H1 (cell line): ENCODE measurements around the gene ZNF496. TPM values are rescaled to one million over a fixed set of nuclear protein-coding genes. Genes with fewer than 3 reads are reported as not detected.

ENCODE experiments used
- CTCF ChIA-PET: fragments of 300-600 bp; sonication (Branson Sonifier 250); formaldehyde crosslinking; loops from one replicate; lab custom pipeline; 2021; ENCODE audit not compliant: partially characterized antibody; lab: Charles Lee
- POLR2A ChIA-PET: fragments of 300-600 bp; sonication (Branson Sonifier 250); formaldehyde crosslinking; loops from one replicate; lab custom pipeline; 2021; ENCODE audit warnings: inconsistent platforms; ENCODE audit not compliant: partially characterized antibody; lab: Charles Lee
- DNase-seq, 2 experiments: peaks; one replicate each; pipeline versions ENCODE4 v3.0.0 to v3.0.0-alpha.2; 2010 to 2022; ENCODE audit warnings: low spot score in 2 of 2, low read depth in 1 of 2, mixed read lengths in 1 of 2
- FAIRE-seq: peaks from 2 replicates; lab custom pipeline; 2011; peaks lifted over from hg19 to GRCh38; lab: Jason Lieb, UNC
- H2AFZ ChIP-seq: 2 replicates; pipeline ENCODE4 v1.8.1; 2012; ENCODE audit warnings: low read length, inconsistent platforms
- H2AK5ac ChIP-seq: 2 replicates; pipeline ENCODE4 v1.6.1; 2013; ENCODE audit warnings: low read depth, low read length
- H2BK120ac ChIP-seq: replicated peaks from 2 replicates; pipeline ENCODE3; 2013; ENCODE audit warnings: low read depth, low read length, inconsistent platforms
- H2BK12ac ChIP-seq: 2 replicates; pipeline ENCODE4 v1.6.1; 2013; ENCODE audit warnings: low read depth, low read length
- H2BK15ac ChIP-seq: 2 replicates; pipeline ENCODE4 v1.6.1; 2013; ENCODE audit warnings: low read length
- H2BK20ac ChIP-seq: 2 replicates; pipeline ENCODE4 v1.6.1; 2013; ENCODE audit warnings: low read length
- H2BK5ac ChIP-seq: 2 replicates; pipeline ENCODE4 v1.6.1; 2013; ENCODE audit warnings: low read depth, low read length
- H3K14ac ChIP-seq: 2 replicates; pipeline ENCODE4 v1.6.1; 2013; ENCODE audit warnings: inconsistent platforms; ENCODE audit not compliant: insufficient read length
- H3K18ac ChIP-seq: 2 replicates; pipeline ENCODE4 v1.6.1; 2013; ENCODE audit warnings: low read length; ENCODE audit errors: extremely low read depth
- H3K23ac ChIP-seq: 2 replicates; pipeline ENCODE4 v1.6.1; 2013; ENCODE audit warnings: inconsistent platforms; ENCODE audit not compliant: insufficient read length
- H3K23me2 ChIP-seq: 2 replicates; pipeline ENCODE4 v1.6.1; 2013; ENCODE audit warnings: low read depth, low read length
- H3K27ac ChIP-seq: 2 replicates; pipeline ENCODE4 v1.6.1; 2011; ENCODE audit warnings: low read depth, low read length, inconsistent platforms
- H3K27me3 ChIP-seq, 4 experiments: replicated peaks in 1 of 4; 1 replicate in 1 of 4; 2 replicates in 3 of 4; pipeline versions ENCODE4 v1.6.1 to v1.8.1; 2011 to 2013; ENCODE audit warnings: low read length in 3 of 4, mild to moderate bottlenecking in 3 of 4, inconsistent platforms in 2 of 4, mixed read lengths in 2 of 4, moderate library complexity in 1 of 4; ENCODE audit not compliant: control insufficient read depth in 3 of 4, insufficient read depth in 3 of 4; ENCODE audit errors: extremely low read depth in 1 of 4
- H3K36me3 ChIP-seq, 4 experiments: 2 replicates each; pipeline versions ENCODE4 v1.6.1 to v1.8.1; 2011 to 2013; ENCODE audit warnings: mild to moderate bottlenecking in 4 of 4, low read length in 3 of 4, moderate library complexity in 2 of 4, control low read depth in 1 of 4, inconsistent platforms in 1 of 4; ENCODE audit not compliant: insufficient read depth in 4 of 4, control insufficient read depth in 2 of 4
- H3K4ac ChIP-seq: replicated peaks from 2 replicates; pipeline ENCODE3; 2013; ENCODE audit warnings: low read length, low read depth, mixed read lengths, inconsistent platforms; ENCODE audit not compliant: insufficient read length
- H3K4me1 ChIP-seq, 4 experiments: replicated peaks in 1 of 4; 1 replicate in 1 of 4; 2 replicates in 3 of 4; pipeline versions ENCODE4 v1.6.1 to v1.8.1; 2011 to 2013; ENCODE audit warnings: low read length in 3 of 4, inconsistent platforms in 2 of 4, mixed read lengths in 1 of 4; ENCODE audit not compliant: insufficient read depth in 4 of 4, control insufficient read depth in 3 of 4
- H3K4me2 ChIP-seq, 2 experiments: 2 replicates each; pipeline versions ENCODE4 v1.6.1 to v1.8.1; 2011 to 2013; ENCODE audit warnings: low read depth in 2 of 2, low read length in 2 of 2, control low read depth in 1 of 2, inconsistent platforms in 1 of 2, mild to moderate bottlenecking in 1 of 2; ENCODE audit not compliant: insufficient read depth in 1 of 2
- H3K4me3 ChIP-seq, 4 experiments: fragments of 200-600, 300-600 bp in 1 of 4; sonication (generic), shearing (Covaris generic), sonication (Bioruptor Twin) in 1 of 4; 2 replicates each; pipeline versions ENCODE4 v1.5.1 to v1.8.1; 2011 to 2016; ENCODE audit warnings: low read length in 4 of 4, low read depth in 3 of 4, control low read depth in 2 of 4, inconsistent platforms in 2 of 4, mild to moderate bottlenecking in 2 of 4, mixed read lengths in 1 of 4, moderate library complexity in 1 of 4; ENCODE audit not compliant: insufficient read depth in 2 of 4; ENCODE audit errors: extremely low read depth in 1 of 4
- H3K56ac ChIP-seq: replicated peaks from 2 replicates; pipeline ENCODE3; 2013; ENCODE audit warnings: low read depth, mild to moderate bottlenecking, mixed read lengths, low read length, inconsistent platforms; ENCODE audit not compliant: insufficient read length
- H3K79me1 ChIP-seq: 2 replicates; pipeline ENCODE4 v1.6.1; 2013; ENCODE audit warnings: low read depth, low read length, control low read depth
- H3K79me2 ChIP-seq, 2 experiments: 2 replicates each; pipeline versions ENCODE4 v1.6.1 to v1.8.1; 2012 to 2013; ENCODE audit warnings: low read length in 2 of 2, mild to moderate bottlenecking in 2 of 2, inconsistent platforms in 1 of 2; ENCODE audit not compliant: insufficient read depth in 2 of 2, control insufficient read depth in 1 of 2
- H3K9ac ChIP-seq, 4 experiments: replicated peaks in 1 of 4; 1 replicate in 1 of 4; 2 replicates in 3 of 4; pipeline versions ENCODE4 v1.6.1 to v1.8.1; 2011 to 2013; ENCODE audit warnings: low read depth in 3 of 4, low read length in 3 of 4, control low read depth in 2 of 4, mild to moderate bottlenecking in 2 of 4, moderate library complexity in 2 of 4, inconsistent platforms in 1 of 4; ENCODE audit errors: extremely low read depth in 1 of 4
- H3K9me3 ChIP-seq, 2 experiments: 2 replicates each; pipeline versions ENCODE4 v1.6.1 to v1.8.1; 2012 to 2013; ENCODE audit warnings: mild to moderate bottlenecking in 2 of 2, moderate library complexity in 2 of 2, control low read depth in 1 of 2, inconsistent platforms in 1 of 2, low read depth in 1 of 2, low read length in 1 of 2, mixed read lengths in 1 of 2; ENCODE audit not compliant: insufficient read depth in 2 of 2
- H4K20me1 ChIP-seq, 2 experiments: replicated peaks in 1 of 2; 2 replicates each; pipeline versions ENCODE3 to v1.8.1; 2011 to 2013; ENCODE audit warnings: inconsistent platforms in 2 of 2, low read length in 2 of 2, mild to moderate bottlenecking in 1 of 2; ENCODE audit not compliant: insufficient read depth in 2 of 2, control insufficient read depth in 1 of 2
- H4K5ac ChIP-seq: 2 replicates; pipeline ENCODE4 v1.6.1; 2013; ENCODE audit warnings: low read length, low read depth, mixed read lengths, inconsistent platforms; ENCODE audit not compliant: insufficient read length
- H4K8ac ChIP-seq: 2 replicates; pipeline ENCODE4 v1.8.0; 2013; ENCODE audit warnings: mild to moderate bottlenecking, moderate library complexity, low read length, inconsistent platforms; ENCODE audit not compliant: insufficient read depth; ENCODE audit errors: extremely low read depth
- H4K91ac ChIP-seq: replicated peaks from 2 replicates; pipeline ENCODE3; 2013; ENCODE audit warnings: low read length, mixed read lengths, inconsistent platforms; ENCODE audit not compliant: insufficient read length
- FOSL1 ChIP-seq: IDR thresholded peaks from 2 replicates; pipeline ENCODE4 v1.6.1; 2011; ENCODE audit warnings: mild to moderate bottlenecking, low read depth, low read length, moderate library complexity; ENCODE audit not compliant: insufficient read depth
- RFX5 ChIP-seq: IDR thresholded peaks from 2 replicates; pipeline ENCODE4 v1.6.1; 2011; ENCODE audit warnings: low read depth, low read length, improper control_type of control experiment, borderline replicate concordance
- SIX5 ChIP-seq: IDR thresholded peaks from 2 replicates; pipeline ENCODE4 v1.6.1; 2011; ENCODE audit warnings: mild to moderate bottlenecking, low read depth, low read length
- polyA plus RNA-seq, 7 experiments: library from polyadenylated mRNA; depleted of rRNA in 3 of 7; stranded (reverse) in 5 of 7; unstranded in 2 of 7; fragments of >200 nt in 5 of 7; fragments of 200-250 nt in 2 of 7; gene quantifications; 1 replicate in 5 of 7; 2 replicates in 1 of 7; 4 replicates in 1 of 7; pipeline versions ENCODE4 v1.2.1 to v1.2.3, GENCODE V29; 2011 to 2013; ENCODE audit warnings: missing spikeins in 2 of 7, mixed read lengths in 2 of 7
- total RNA-seq: library from RNA; stranded (reverse); fragmentation: NEBNext Ultra II Directional; extraction: Animal tissue kit (Norgen Biotek cat#: 25700); gene quantifications from 2 replicates; pipeline ENCODE4 v1.2.1, GENCODE V29; 2021

The ZNF496 gene
- total and polyA plus RNA-seq, 2 of the 8 experiments (the other 6 are each of a cell fraction or from before 2014, with no cell fraction given) = 27.9 to 71.4 TPM

GRCh38 chr1:247269133-247269532 lies 62.5 kb downstream of the ZNF496 start:
- no peaks in the 10 kb centered on the region for H3K79me2 ChIP-seq
- no peak overlapping the region for H3K9ac ChIP-seq
- H3K27me3 ChIP-seq = no peaks in the 10 kb centered on the region
- no peak overlapping the region for H2BK15ac ChIP-seq
- no peak overlapping the region for H3K27ac ChIP-seq
- no peak overlapping the region for H3K4ac ChIP-seq
- no peak overlapping the region for H4K91ac ChIP-seq
- peaks cover 7% of the 10 kb centered on the region in 2 experiments; a peak in 3 of 4 replicates for H3K9me3 ChIP-seq
- H3K23me2 ChIP-seq = no peaks in the 10 kb centered on the region
- no peak overlapping the region for H2BK120ac ChIP-seq
- H2BK20ac ChIP-seq = no peak overlapping the region
- H4K8ac ChIP-seq = no peak overlapping the region
- no peak overlapping the region for H4K5ac ChIP-seq
- no peak overlapping the region for H3K18ac ChIP-seq
- FAIRE-seq (no peak), DNase-seq (no peak)
- H2BK12ac ChIP-seq = no peak overlapping the region
- no peaks in the 10 kb centered on the region for H3K4me1 ChIP-seq
- no peaks in the 10 kb centered on the region for H3K79me1 ChIP-seq
- H3K56ac ChIP-seq = no peak overlapping the region
- H3K4me2 ChIP-seq = no peak overlapping the region
- no peak overlapping the region for H3K23ac ChIP-seq
- H4K20me1 ChIP-seq = no peaks in the 10 kb centered on the region
- no peak overlapping the region for H2AK5ac ChIP-seq
- H2AFZ ChIP-seq = no peak overlapping the region
- no peaks in the 10 kb centered on the region for H3K36me3 ChIP-seq
- H3K14ac ChIP-seq = no peak overlapping the region
- ChIA-PET POLR2A (no interaction called here), CTCF (interaction anchor here (0.6 to 1.5 kb wide), 4 partner anchors 102 to 1551 kb away, joined by 3 read pairs; no protein-coding TSS in a partner anchor)
- H2BK5ac ChIP-seq = no peak overlapping the region
- no peak overlapping the region for H3K4me3 ChIP-seq
- TF ChIP-seq RFX5 (no peak), SIX5 (no peak), FOSL1 (no peak)
